RWPE2 (cell line): ENCODE results near the gene DNAH3.
"Not testable (repeated sequence)": the region's sequence is repeated elsewhere in the genome, so short reads cannot be mapped to it uniquely, and the experiment has no call there.

Experiments
- ATAC-seq: fragments of 200-7000 bp; cut with Tn5 transposase; 3 replicates; pipeline ENCODE4 v1.9.1; 2021; ENCODE audit warnings: low read depth
- DNase-seq: peaks from one replicate; pipeline ENCODE4 v3.0.0-alpha.2; 2020; ENCODE audit warnings: low spot score
- H3K27ac ChIP-seq: fragments of 450-650 bp; 2 replicates; pipeline ENCODE4 v1.5.1; 2017; ENCODE audit warnings: mild to moderate bottlenecking; ENCODE audit not compliant: poor library complexity, severe bottlenecking
- H3K27me3 ChIP-seq: fragments of 250-450 bp; sonication (Bioruptor Pico); 2 replicates; pipeline ENCODE4 v1.5.1; 2021; ENCODE audit warnings: mild to moderate bottlenecking, moderate library complexity; ENCODE audit not compliant: insufficient read depth, poor library complexity, severe bottlenecking
- H3K36me3 ChIP-seq: fragments of 250-450 bp; sonication (Bioruptor Pico); 2 replicates; pipeline ENCODE4 v1.5.1; 2020; ENCODE audit warnings: low read depth, mild to moderate bottlenecking, moderate library complexity
- H3K4me1 ChIP-seq: fragments of 250-450 bp; sonication (Bioruptor Pico); 2 replicates; pipeline ENCODE4 v1.5.1; 2021; ENCODE audit warnings: mild to moderate bottlenecking, moderate library complexity; ENCODE audit not compliant: insufficient read depth, poor library complexity, severe bottlenecking
- H3K4me3 ChIP-seq: fragments of 250-450 bp; sonication (Bioruptor Pico); 2 replicates; pipeline ENCODE4 v1.5.1; 2021; ENCODE audit warnings: mild to moderate bottlenecking, moderate library complexity; ENCODE audit not compliant: severe bottlenecking
- H3K9me3 ChIP-seq: fragments of 250-450 bp; sonication (Bioruptor Pico); 2 replicates; pipeline ENCODE4 v1.5.1; 2021; ENCODE audit warnings: mild to moderate bottlenecking, moderate library complexity; ENCODE audit not compliant: severe bottlenecking
- TF ChIP-seq, protein P1 (sequence below): fragments of 450-650 bp; IDR thresholded peaks from one replicate; pipeline ENCODE4 v1.5.1; 2017; ENCODE audit warnings: mild to moderate bottlenecking, moderate library complexity; ENCODE audit not compliant: poor library complexity, severe bottlenecking

DNAH3 gene

DNA sequence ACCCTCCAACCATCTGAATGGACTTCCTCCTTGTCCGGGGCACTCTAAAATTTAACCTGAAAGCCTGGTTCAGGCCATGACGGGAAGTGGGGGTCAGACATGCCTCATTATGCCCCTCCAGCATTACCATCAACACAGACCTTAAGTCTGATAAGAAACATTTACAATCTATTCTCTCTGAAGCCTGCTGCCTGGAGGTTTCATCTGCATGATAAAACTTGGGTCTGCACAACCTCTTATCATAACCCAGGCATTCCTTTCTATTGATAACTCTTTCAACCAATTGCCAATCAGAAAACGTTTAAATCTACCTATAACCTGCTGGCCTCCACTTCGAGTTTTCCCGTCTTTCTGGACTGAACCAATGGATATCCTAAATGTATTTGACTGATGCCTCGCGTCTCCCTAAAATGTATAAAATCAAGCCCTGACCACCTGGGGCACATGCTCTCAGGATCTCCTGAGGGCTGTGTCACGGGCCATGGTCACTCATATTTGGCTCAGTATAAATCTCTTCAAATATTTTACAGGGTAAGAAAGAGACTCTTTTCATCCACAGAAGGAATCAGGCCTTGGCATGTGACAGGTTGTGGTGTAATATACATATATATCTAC lies 204.5 kb downstream of the DNAH3 start:
- H3K27ac ChIP-seq = no peak overlapping the region

DNA sequence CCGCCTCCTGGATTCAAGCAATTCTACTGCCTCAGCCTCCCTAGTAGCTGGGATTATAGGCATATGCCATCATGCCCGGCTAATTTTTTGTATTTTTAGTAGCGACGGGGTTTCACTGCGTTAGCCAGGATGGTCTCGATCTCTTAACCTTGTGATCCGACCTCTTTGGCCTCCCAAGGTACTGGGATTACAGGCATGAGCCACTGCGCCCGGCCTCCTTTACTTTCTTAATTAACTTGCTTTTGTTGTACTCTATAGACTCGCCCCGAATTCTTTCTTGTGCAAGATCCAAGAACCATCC lies 205.1 kb downstream of the DNAH3 start:
- not testable (repeated sequence) for H3K9me3 ChIP-seq, DNase-seq, H3K36me3 ChIP-seq, H3K4me1 ChIP-seq, ATAC-seq, H3K27me3 ChIP-seq, H3K4me3 ChIP-seq, H3K27ac ChIP-seq

More for the DNA sequence above, 204.5 kb downstream of the DNAH3 start:
- H3K36me3 ChIP-seq = no peaks in the 10 kb centered on the region
- no peaks in the 10 kb centered on the region for H3K27me3 ChIP-seq
- no peak overlapping the region for H3K4me3 ChIP-seq
- DNase-seq (no peak), ATAC-seq (no peak)
- no peaks in the 10 kb centered on the region for H3K9me3 ChIP-seq
- no peaks in the 10 kb centered on the region for H3K4me1 ChIP-seq
- TF ChIP-seq, protein P1, sequence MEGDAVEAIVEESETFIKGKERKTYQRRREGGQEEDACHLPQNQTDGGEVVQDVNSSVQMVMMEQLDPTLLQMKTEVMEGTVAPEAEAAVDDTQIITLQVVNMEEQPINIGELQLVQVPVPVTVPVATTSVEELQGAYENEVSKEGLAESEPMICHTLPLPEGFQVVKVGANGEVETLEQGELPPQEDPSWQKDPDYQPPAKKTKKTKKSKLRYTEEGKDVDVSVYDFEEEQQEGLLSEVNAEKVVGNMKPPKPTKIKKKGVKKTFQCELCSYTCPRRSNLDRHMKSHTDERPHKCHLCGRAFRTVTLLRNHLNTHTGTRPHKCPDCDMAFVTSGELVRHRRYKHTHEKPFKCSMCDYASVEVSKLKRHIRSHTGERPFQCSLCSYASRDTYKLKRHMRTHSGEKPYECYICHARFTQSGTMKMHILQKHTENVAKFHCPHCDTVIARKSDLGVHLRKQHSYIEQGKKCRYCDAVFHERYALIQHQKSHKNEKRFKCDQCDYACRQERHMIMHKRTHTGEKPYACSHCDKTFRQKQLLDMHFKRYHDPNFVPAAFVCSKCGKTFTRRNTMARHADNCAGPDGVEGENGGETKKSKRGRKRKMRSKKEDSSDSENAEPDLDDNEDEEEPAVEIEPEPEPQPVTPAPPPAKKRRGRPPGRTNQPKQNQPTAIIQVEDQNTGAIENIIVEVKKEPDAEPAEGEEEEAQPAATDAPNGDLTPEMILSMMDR = no peak

DNA sequence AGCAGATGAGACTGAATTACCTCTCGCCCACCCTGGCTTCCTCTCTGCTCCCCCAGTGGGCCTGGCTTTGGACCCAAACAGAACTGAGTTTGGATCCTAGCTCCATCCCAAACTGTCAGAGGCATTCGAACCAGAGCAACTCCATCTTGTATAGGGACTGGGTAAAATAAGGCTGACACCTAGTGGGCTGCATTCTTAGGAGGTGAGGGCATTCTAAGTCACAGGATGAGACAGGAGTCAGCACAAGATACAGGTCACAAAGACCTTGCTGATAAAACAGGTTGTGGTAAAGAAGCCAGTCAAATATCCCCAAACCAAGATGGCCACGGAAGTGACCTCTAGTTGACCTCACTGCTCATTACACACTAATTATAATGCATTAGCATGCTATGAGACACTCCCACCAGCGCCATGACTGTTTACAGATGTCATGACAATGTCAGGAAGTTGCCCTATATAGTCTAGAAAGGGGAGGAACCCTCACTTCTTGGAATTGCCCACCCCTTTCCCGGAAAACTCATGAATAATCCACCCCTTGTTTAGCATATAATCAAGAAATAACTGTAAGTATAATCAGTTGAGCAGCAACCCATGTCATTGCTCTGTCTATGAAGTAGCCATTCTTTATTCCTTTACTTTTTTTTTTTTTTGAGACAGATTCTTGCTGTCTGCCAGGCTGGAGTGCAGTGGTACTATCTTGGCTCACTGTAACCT lies 205.6 kb downstream of the DNAH3 start:
- Histone ChIP-seq H3K27me3 (no peaks in the 10 kb centered on the region), H3K27ac (no peak overlapping the region), H3K4me1 (no peaks in the 10 kb centered on the region), H3K9me3 (no peaks in the 10 kb centered on the region), H3K36me3 (no peaks in the 10 kb centered on the region), H3K4me3 (no peak overlapping the region)
- TF ChIP-seq, protein P1 = peak; percentile 33
- DNase-seq = no peak
- 0 out of 3 replicates have a peak, but pooled peaks have one; percentile 45 for ATAC-seq

DNA sequence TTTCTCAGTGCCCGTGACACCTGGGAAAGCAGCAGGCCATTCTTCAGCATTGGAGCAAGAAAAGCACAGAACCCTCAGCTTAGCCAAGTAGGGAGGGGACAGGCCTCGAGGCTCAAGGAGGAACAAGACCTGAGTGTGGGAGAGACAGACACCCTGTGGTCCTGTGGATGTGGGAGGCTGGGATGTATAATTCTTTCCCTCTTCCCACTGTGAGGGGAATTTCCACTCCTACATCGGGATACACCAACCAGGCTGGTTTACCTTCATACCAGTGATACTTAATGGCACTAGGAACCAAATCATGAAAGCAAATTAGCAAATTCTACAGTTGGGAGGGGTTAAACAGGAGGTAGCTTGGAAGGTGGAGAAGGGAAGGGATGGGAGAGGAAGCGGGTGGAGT lies 208.4 kb downstream of the DNAH3 start:
- no peak overlapping the region for H3K27ac ChIP-seq
- TF ChIP-seq, protein P1 = no peak
- H3K4me1 ChIP-seq = no peaks in the 10 kb centered on the region
- H3K9me3 ChIP-seq = no peaks in the 10 kb centered on the region
- no peak overlapping the region for H3K4me3 ChIP-seq
- H3K27me3 ChIP-seq = no peaks in the 10 kb centered on the region
- DNase-seq (no peak), ATAC-seq (no peak)
- H3K36me3 ChIP-seq = no peaks in the 10 kb centered on the region

DNA sequence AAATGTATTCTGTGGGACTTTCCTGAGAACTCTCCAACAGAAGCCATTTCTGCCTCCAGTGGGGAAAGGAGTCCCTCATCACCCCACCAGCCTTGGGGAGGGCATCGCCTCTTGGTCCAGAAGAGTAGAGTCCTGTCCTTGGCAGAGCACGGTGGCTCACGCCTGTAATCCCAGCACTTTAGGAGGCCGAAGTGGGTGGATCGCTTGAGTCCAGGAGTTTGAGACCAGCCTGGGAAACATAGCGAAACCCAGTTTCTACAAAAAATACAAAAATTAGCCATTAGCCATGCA lies 209.1 kb downstream of the DNAH3 start:
- Histone ChIP-seq H3K4me3 (no peak overlapping the region), H3K27me3 (no peaks in the 10 kb centered on the region), H3K9me3 (no peaks in the 10 kb centered on the region), H3K4me1 (no peaks in the 10 kb centered on the region), H3K27ac (no peak overlapping the region), H3K36me3 (no peaks in the 10 kb centered on the region)
- TF ChIP-seq, protein P1 = no peak
- DNase-seq (no peak), ATAC-seq (no peak)
